Cerebellar nuclear complex (tissue), 1 donor: ENCODE measurements around the gene ATF5.
"Not testable (repeated sequence)": the region's sequence is repeated elsewhere in the genome, so short reads cannot be mapped to it uniquely, and the experiment has no call there.

Experiments used
- DNase-seq, 2 experiments: peaks; one replicate each; lab custom pipeline; 2025; lab: John Stamatoyannopoulos, UW

The ATF5 gene

DNA sequence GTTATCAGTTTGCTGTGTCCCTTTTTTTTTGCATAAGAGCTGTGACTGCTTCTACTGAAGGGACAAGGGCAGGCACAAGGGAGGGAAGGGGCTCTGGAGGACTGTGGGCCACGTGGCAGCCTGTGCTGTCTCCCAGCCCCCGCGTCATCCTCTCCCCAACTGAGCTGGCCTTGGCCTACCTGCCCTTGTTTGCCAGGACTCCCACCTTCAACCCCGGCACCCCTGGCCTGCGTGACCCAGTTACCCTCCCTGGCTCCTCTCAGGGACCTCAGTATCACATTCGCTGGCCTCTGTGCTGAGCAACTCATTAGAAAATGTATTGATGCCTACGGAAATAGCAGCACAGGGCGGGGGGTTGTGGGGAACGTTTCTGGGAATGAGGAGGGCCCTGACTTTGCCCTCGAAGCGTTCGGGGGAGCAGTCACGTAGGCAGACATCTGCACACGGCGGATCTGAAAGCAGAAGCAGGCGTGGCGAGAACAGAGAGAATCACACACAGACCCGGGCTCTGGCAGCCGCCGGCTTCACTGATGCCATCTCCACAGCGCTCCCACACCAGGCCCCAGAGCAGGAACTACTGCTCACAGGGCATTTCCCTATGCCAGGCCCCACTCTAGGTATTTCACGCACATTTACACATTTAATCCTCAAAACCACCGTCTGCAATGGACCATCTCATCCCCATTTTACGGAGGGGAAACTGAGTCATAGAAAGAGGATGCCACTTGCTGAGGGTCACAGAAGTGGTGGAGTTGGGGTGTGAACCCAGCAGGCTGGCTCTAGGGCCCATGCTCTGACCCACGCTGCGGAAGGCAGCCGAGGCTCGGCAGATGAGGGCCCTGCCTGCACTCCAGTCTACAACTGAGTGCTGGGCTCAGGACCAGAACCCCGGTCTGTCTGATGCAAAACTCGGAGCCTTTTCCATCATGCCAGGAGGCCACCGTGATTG lies 5.7 kb upstream of the ATF5 start:
- DNase-seq, result no peak

GRCh38 chr19:49924004-49924880 lies 4.8 kb upstream of the ATF5 start:
- DNase-seq, result no peak

- not testable (repeated sequence) for DNase-seq
These were observed 4.2 kb upstream of the ATF5 start for GRCh38 chr19:49924881-49925210.

GRCh38 chr19:49925486-49925885 lies 3.5 kb upstream of the ATF5 start:
- DNase-seq, result no peak

GRCh38 chr19:49926515-49926914 lies 2.5 kb upstream of the ATF5 start:
- DNase-seq, result no peak

GRCh38 chr19:49927526-49928264 lies 1.3 kb upstream of the ATF5 start:
- no peak for DNase-seq

- DNase-seq, result peak; percentile 94 to 95
These were observed 842 bp downstream of the ATF5 start for GRCh38 chr19:49929611-49930482.

- DNase-seq, result no peak
These were observed 1.5 kb downstream of the ATF5 start for GRCh38 chr19:49930483-49931011.

DNA sequence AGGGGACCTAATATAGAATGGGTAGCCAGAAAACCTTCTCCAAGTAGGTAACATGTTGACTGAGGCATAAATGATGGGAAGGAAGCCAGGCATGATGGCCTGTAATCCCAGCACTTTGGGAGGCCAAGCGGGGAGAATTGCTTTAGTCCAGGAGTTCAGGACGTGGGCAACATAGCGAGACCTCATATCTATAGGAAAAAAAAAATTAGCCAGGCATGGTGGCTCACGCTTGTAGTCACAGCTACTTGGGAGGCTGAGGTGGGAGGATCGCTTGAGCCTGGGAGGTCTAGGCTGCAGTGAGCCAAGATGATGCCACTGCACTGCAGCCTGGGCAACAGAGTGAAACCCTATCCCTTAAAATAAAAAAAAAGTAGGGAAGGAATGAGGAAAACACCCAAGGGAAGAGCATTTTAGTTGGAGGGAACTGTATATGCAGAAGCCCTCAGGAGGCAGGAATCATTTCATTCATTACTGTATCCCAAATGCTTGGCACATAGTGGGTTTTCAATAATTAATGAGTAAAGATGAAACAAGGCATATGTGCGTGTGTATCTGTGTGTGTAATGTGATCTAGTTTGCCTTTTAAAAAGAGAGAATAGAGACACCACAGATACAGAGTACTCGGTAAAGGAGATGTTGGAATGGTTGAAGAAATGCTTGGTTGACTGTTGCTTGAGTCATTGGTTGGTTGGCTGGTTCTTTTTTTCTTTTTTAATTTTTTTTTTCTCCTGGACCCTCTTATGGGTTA lies 2.5 kb downstream of the ATF5 start:
- no peak for DNase-seq

GRCh38 chr19:49932041-49932451 lies 3.0 kb downstream of the ATF5 start:
- DNase-seq, result no peak

DNA sequence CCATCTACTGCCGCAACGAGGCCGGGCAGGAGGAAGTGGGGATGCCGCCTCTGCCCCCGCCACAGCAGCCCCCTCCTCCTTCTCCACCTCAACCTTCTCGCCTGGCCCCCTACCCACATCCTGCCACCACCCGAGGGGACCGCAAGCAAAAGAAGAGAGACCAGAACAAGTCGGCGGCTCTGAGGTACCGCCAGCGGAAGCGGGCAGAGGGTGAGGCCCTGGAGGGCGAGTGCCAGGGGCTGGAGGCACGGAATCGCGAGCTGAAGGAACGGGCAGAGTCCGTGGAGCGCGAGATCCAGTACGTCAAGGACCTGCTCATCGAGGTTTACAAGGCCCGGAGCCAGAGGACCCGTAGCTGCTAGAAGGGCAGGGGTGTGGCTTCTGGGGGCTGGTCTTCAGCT lies 3.7 kb downstream of the ATF5 start:
- DNase-seq, result no peak

- DNase-seq, result no peak
These were observed 4.6 kb downstream of the ATF5 start for GRCh38 chr19:49933643-49934042.

- DNase-seq, result no peak
These were observed 7.5 kb downstream of the ATF5 start for GRCh38 chr19:49936549-49936948.

GRCh38 chr19:49937750-49938381 lies 8.9 kb downstream of the ATF5 start:
- DNase-seq, result peak in 1 of 2 experiments; percentile 22

DNA sequence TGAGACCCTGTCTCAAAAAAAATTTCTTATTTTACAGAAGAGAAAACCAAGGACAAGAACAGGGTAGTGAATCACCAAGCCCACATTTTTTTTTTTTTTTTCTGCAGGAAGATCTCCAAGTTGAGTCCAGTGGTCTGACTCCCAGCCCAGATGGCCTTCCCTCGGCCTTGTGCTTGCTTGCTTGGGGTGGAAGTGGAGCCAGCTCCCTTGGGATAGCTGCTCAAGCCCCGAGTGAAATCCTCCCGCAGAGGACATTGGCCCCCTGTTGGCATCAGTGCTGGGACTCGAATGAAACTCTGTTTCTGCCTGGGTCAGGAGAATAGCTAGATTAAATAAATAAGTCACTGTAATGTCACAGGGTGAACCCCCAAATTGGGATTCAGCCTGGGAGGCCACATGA lies 9.7 kb downstream of the ATF5 start:
- no peak for DNase-seq

DNA sequence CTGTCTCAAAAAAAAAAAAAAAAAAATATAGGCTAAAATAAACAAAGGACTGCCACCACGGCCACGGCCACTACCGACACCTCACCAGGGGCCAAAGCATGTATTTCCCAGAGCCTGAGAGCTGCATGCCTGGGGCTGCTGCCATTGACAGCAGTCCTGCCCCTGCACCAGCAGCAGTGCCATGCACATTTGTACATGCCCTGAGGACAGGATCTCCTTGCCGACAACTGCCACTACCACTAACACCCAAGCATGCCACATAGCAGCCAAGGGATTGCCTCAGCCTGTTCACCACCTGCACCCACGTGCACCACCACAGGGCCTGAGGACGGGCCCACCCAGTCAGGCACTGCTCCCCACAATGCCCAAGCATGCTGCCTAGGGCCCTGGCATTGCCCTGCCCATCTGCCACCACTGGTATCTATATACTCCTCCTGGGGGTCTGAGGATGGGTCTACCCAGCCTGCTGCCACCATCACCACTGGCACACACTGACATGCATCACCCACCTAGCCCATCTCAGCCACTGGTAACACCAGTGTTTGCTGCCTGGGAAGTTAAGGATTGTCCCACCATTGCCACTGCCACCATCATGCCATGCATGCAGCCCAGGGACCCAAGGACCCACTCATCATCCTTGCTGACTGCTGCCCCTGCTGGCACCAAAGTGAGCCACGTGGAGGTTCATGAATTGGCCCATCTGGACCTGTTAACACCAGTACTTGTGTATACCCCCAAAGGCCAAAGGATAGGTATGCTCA lies 10.9 kb downstream of the ATF5 start:
- DNase-seq, result no peak

GRCh38 chr19:49940482-49940791 lies 11.4 kb downstream of the ATF5 start:
- no peak for DNase-seq

- DNase-seq, result not testable (repeated sequence)
These were observed 15.6 kb downstream of the ATF5 start for GRCh38 chr19:49944567-49944966.

DNA sequence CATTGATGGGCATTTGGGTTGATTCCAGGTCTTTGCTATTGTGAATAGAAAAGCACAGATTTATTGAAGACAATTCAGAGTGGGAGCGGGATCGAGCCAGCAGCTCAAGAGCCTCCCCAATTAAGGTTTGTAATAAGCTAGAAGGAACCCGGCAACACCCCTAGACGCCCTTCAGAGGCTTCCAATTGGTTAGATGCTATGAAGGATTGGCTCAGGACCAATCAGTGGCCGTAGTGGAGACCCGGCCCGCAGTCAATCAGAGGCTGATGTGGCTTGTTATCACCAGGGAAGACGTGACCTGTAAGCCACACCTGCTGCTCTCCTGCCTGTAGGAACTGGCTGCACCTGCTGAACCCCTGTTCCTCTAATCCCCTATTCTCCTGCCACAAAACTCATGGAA lies 17.4 kb downstream of the ATF5 start:
- no peak for DNase-seq
